CD4-positive, alpha-beta T cell treated with Interleukin-15 for 4 hours (primary cell): ENCODE measurements around the gene CEP152.
"Not testable (repeated sequence)": the region's sequence is repeated elsewhere in the genome, so short reads cannot be mapped to it uniquely, and the experiment has no call there.

ENCODE experiments used
- DNase-seq: peaks from one replicate; pipeline ENCODE4 v3.0.0-alpha.2; 2020; ENCODE audit warnings: low spot score

The CEP152 gene

DNA sequence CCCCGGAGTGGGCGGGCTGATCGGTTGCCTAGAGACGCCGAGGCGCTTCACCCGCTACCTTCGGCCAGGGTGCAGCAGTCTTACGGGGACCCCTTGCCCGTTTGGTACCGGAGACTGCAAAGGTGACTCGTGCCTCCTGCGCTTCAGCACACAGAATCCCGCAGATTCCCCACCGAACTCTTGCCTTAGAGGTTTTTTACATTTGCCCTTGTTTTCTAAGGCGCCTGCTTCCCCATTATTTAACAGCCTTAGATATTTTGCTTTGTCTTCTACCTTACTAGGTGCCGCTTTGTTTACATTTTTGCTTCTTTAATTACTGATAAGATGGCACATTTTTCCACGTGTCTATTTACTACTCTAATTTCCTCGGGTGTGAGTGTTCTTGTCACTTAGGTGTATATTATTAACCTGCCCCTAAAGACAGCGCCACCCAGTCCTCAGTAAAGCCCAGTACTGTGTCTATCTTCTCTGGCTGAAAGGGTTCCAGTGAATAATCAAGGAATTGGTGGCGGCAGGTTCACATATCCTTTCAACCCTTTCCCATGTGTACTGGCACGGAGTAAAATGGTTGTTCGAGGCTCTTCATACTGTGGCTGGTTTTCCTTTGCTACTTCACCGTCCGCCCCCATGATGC, 573 bp upstream of the CEP152 start:
- no peak for DNase-seq

DNA sequence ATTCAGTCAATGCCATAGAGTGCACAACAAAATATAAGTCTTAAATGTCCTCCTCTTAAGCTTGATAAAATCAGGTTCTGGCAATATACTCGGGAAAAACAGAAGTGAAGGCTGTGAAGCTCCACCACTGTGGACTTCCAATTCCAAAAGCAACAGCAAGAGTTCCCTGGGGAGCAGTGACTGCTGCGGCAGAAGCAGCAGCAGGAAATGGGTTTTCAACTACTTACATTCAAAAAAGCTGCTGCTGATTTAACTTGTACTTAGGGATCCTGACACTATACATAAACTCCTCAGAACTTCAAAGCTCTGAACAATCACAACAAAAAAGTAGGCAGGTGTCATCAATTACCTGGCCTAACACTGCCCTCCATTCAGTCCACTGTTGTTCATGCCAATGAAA, 4.7 kb downstream of the CEP152 start:
- DNase-seq: no peak

DNA sequence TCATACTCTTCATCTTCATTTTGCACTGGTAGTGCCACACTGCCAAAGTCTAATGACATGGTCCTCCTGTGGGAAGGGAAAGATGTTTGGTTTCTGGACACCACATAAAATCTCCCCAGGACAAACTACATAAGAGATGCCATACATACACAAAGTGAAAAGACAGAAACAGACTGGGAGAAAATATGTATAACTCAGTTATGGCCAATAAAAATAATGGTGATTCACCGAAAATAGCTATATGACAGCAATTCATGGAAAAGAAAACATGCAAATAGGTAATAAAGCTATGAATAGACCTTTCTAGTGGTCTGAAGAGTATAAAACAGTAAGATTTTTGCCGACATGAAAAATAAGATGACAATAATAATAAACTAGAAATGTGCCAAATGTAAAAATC, 5.3 kb downstream of the CEP152 start:
- DNase-seq: no peak

- DNase-seq: no peak
Observed at GRCh38 chr15:48803877-48804276, 7.0 kb downstream of the CEP152 start.

- DNase-seq: no peak
Observed at GRCh38 chr15:48802867-48803266, 8.0 kb downstream of the CEP152 start.

- DNase-seq: no peak
Observed at GRCh38 chr15:48802257-48802656, 8.6 kb downstream of the CEP152 start.

GRCh38 chr15:48800811-48801455, 9.9 kb downstream of the CEP152 start:
- no peak for DNase-seq

DNA sequence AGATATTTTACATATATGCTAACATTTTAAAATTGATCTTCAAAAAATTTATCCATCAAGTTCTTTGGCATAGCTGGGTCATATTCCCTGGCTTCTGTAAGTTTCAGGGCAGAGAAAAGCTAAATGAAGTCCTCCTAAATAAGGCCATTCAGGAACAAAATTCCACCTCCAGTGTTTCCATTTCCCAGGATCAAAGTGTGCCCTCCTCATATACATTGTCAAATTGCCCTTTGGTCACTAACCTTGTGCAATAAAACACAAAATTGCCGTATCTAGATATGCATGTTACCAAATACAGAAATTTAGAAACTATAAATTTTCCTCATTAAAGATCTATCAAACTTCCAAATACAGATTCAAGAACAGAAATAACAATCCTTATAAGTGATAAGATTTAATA, 10.6 kb downstream of the CEP152 start:
- DNase-seq: no peak

DNA sequence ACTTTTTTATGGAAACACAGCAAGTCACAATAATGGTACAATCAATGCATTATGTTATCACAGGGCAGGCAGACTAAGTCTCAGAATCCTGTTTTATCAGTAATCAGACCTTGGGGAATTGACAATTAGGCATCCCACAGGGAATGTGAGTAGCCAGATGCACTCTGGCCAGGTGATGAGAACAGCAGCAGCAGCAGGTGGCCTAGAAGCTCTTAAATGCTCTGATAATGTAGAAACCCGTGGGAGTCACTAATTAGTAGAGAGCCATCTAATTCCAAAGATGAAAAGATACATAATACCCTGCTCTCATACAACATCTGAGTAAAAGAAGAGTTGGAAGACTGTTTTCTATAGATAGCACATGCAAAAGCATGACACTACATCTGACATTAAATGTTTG, 12.6 kb downstream of the CEP152 start:
- DNase-seq: no peak

DNA sequence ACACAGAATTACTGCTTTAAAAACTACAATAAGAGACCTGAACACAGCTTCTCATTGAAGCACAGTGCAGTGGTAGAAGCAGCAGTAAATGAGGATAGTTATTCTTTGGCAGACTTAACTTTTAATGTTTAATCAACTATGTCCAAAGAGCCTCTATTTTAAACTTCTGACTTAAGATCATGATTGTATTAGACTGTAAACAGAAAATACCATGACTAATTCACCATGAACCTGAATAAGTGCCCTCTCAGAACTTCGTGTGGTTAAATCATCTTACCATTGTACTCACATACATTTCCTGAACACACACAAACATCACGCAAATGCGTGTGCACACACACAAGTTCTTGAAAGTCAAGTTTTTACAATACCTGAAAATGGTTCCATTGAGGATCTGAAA, 13.9 kb downstream of the CEP152 start:
- no peak for DNase-seq

GRCh38 chr15:48796521-48796920, 14.3 kb downstream of the CEP152 start:
- no peak for DNase-seq

GRCh38 chr15:48795901-48796300, 15.0 kb downstream of the CEP152 start:
- no peak for DNase-seq

- DNase-seq: no peak
Observed at GRCh38 chr15:48794697-48795134, 16.2 kb downstream of the CEP152 start.

DNA sequence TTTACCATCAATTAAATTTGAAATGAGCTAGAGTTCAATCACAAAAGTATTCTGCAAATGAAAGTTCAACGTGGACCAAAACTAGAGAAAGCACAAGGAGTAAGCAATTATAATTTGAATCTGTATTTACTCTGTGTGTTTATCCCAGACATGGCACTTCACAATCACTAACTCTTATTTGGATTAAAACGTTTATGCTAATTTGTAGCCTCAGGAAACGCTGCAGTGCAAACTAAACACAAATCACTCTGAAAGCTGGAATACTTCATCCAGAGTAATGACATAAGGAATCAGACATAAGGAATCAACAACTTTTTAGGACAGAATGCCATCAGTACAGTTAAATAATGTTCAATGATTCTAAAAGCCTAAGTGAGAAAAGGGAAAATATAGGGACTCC, 18.5 kb downstream of the CEP152 start:
- no peak for DNase-seq

DNA sequence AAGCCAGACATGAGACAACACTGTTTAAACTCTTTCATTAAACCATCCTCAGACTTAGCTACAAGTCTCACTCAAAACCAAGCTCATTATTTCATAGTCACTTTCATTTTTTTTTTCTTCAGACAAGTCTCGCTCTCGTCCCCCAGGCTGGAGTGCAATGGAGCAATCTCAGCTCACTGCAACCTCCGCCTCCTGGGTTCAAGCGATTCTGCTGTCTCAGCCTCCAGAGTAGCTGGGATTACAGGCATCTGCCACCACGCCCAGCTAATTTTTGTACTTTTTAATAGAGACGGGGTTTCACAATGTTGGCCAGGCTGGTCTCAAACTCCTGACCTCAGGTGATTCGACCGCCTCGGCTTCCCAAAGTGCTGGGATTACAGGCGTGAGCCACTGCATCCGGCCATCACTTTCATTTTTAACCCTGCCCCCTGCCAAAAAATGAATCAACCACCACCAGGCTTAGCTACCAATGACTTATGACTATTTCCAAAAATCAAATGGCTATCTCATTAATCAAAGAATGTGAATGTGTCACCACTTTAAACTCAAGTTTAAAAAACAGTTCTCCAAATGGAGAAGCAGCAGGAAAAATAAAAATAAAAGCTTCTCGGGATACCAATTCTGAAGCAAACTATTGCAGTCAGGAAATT, 20.3 kb downstream of the CEP152 start:
- not testable (repeated sequence) for DNase-seq

DNA sequence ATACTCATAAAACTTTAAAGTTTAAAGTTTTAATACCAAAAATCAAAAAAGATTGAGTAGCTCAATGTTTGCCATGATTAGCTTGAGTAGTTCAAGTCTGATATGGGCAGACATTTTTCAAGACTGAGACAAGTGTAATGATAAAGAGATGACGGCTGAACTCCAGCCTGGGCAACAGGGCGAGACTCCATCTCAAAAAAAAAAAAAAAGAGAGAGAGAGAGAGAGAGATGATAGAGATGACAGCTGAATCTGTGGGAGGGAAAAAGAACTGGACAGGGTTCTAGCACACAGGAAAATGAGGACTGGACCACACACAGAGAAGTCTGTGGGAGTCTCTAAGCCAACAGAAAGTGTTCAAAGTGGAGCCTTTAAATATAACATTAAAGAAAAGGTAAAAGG, 25.2 kb downstream of the CEP152 start:
- no peak for DNase-seq

GRCh38 chr15:48785195-48785594, 25.7 kb downstream of the CEP152 start:
- DNase-seq: no peak

GRCh38 chr15:48784756-48785155, 26.1 kb downstream of the CEP152 start:
- DNase-seq: no peak

- DNase-seq: no peak
Observed at GRCh38 chr15:48782911-48783310, 28.0 kb downstream of the CEP152 start.

DNA sequence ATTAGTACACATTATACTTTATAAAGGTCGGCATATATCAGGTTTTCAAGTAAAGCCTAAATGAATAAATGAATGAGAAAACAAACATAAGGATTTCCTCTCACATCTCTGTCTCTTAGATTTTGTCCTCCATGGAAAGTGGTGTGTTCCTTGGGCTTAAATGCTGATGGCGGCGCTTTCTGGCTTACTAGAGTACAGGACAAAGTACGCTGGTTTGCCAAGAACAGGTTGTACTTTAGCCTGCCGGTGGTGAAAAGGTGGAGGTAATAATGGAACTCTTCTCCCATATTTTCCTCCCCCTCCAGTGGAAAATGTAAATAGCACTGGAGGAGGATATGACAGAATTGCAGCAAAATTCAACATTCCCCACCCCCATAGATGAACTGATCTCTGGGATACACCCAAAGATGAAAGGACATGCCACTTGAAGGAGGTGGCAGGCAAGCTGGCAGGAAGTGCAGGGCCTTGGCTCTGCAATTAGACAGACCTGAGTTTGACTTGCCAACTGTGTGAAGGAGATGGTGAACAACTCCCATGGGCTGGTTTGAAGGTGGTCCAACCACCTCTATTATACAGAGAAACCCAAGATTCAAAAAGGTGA, 29.3 kb downstream of the CEP152 start:
- no peak for DNase-seq

GRCh38 chr15:48781017-48781416, 29.9 kb downstream of the CEP152 start:
- DNase-seq: no peak

DNA sequence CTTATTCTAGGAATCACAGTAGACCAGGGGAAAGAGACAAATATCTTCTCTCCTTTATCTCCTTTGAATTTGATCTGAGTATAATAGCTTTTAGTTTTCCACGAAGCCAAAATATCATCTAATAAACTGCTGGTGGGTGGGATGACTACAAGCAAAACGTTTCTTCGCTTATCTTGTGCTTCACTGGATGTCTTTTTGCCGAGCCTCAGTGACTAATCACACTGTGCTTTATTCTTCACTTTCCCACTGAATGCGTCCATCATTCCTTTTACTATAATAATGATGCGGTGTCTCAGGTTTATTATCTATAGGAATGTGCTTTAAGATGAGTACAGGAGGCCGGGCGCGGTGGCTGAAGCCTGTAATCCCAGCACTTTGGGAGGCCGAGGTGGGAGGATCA, 32.5 kb downstream of the CEP152 start:
- DNase-seq: no peak

DNA sequence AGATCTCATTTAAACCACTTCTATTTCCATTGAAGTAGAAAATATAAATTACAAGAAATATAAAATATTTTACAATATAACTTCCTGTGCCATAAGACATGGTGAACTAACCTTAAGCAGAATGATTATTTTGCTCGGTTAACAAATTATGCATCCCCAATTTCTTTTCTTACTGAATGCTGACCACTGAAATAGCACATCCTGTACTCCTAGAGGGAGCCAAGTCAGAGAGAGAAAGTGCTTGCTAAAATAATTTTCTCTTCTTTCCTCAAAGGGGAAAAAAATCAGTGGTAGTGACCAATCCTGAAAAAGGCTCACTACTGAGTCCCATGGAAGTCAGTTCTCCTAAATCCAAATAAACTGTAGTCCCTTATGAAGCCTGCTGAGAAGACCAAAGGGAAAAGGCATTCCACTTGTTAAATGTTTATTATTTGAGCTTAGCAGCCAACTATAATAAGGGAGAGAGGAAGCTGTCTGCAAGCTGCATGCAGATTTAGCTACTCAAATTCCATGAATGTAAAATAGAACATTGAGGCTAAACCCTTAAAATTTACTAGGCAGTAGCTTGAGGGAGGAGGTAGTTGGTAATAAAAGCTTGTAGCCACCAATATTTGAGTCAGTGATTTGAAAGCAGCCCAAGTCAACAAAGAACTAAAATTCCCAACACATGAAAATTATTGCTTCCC, 33.1 kb downstream of the CEP152 start:
- DNase-seq: no peak
